ENCODE data around the gene MRPS27. TPM values are rescaled to one million over a fixed set of nuclear protein-coding genes. Genes with fewer than 3 reads are reported as not detected.
A peak's percentile ranks its signal among the peaks of the same experiment; 100 is the strongest.

The MRPS27 gene
- total and polyA plus RNA-seq, 9 donors = 33.4 to 108 (median 57.9) TPM

DNA sequence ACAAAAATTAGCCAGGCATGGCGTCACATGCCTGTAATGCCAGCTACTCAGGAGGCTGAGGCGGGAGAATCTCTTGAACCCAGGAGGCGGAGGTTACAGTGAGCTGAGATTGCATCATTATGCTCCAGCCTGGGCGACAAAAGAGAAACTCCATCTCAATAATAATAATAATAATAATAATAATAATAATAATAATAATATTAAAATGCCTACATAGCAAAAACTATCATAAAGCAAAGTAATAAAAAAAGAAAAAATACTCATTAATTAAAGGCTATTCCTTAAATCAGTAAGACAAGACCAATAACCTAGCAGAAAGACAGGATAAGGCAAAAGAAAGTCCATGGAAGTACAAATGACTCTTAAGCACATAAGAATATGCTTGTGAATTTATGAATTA lies 50.0 kb downstream of the MRPS27 start:
- TF ChIP-seq EP300 (IDR thresholded peaks at IDR 0.05) (no peak), POLR2A (IDR thresholded peaks at IDR 0.05) (no peak)
- TF ChIP-seq, protein P1, sequence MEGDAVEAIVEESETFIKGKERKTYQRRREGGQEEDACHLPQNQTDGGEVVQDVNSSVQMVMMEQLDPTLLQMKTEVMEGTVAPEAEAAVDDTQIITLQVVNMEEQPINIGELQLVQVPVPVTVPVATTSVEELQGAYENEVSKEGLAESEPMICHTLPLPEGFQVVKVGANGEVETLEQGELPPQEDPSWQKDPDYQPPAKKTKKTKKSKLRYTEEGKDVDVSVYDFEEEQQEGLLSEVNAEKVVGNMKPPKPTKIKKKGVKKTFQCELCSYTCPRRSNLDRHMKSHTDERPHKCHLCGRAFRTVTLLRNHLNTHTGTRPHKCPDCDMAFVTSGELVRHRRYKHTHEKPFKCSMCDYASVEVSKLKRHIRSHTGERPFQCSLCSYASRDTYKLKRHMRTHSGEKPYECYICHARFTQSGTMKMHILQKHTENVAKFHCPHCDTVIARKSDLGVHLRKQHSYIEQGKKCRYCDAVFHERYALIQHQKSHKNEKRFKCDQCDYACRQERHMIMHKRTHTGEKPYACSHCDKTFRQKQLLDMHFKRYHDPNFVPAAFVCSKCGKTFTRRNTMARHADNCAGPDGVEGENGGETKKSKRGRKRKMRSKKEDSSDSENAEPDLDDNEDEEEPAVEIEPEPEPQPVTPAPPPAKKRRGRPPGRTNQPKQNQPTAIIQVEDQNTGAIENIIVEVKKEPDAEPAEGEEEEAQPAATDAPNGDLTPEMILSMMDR (IDR thresholded peaks at IDR 0.05) = no peak
- WGBS, 3 donors = 97 to 99% (median 98%) methylated on average over 4 of the region's 4 CpGs

DNA sequence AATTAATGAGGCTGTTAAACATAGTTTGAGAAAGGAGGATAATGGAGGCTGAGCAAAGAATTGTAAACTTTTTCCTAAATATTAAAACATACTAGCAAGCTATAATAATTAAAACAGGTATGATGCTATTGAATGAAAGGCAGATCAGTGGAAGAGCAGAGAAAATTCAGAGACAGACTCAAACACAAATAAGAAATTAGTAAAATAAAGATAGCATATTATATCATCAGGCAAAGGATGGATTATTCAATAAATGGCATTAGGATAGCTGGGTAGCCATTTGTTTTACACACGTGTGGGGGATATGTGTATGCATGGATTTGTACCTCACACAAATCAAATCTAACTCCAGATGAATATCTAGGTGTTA lies 50.6 kb downstream of the MRPS27 start:
- Histone ChIP-seq H3K27me3 (no peaks in the 10 kb centered on the region), H3K27ac (no peak overlapping the region), H3K9me3 (no peaks in the 10 kb centered on the region), H3K36me3 (no peaks in the 10 kb centered on the region), H3K4me3 (no peak overlapping the region), H3K4me1 (ENCODE audit: insufficient read depth) (no peaks in the 10 kb centered on the region)
- DNase-seq = no peak
- TF ChIP-seq, protein P1 (IDR thresholded peaks at IDR 0.05) = no peak
- no peak for TF ChIP-seq POLR2A (IDR thresholded peaks at IDR 0.05)
- no peak for TF ChIP-seq EP300 (IDR thresholded peaks at IDR 0.05)
- intact Hi-C loops (cut with DNase I) = no loop called here
- 89 to 94% (median 94%) methylated on average over 1 of the region's 1 CpG for WGBS, 3 donors

More for the DNA sequence above, 50.0 kb downstream of the MRPS27 start:
- H3K27ac ChIP-seq = no peak overlapping the region
- no peaks in the 10 kb centered on the region for H3K4me1 ChIP-seq (ENCODE audit: insufficient read depth)
- intact Hi-C loops (cut with DNase I) = no loop called here
- no peaks in the 10 kb centered on the region for H3K36me3 ChIP-seq
- no peak for DNase-seq
- H3K9me3 ChIP-seq = no peaks in the 10 kb centered on the region
- no peaks in the 10 kb centered on the region for H3K27me3 ChIP-seq
- no peak overlapping the region for H3K4me3 ChIP-seq

DNA sequence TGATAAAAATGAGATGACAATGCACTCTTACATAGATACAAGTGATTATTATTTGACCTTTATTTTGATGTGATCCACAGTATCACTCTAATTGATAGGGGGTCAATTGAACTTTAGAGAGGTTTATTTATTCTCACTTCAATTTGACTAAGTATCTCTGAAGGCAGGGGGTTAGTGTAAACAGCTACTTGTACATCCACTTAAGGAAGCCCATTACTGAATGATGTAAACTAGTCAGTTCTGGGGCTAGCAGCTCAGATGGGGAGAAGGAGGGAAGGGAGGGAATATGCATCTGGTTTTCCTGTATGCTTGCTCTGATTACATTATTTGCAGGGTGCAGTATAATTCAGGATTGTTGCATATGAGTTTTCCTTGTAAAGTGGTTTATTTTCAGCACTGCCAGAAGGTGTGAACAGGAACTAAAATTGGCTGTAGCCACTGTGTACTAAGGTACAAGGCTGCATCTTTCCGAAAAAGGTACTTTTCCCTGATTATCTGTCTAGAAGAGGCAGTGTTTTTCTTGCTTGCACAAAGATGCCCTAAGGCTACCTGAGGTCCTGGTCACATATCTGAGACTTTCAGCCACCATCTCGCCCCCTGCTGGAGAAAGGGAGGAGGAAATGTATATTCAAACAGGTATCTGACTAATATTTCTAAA lies 51.2 kb downstream of the MRPS27 start:
- TF ChIP-seq, protein P1 (IDR thresholded peaks at IDR 0.05) = no peak
- TF ChIP-seq EP300 (IDR thresholded peaks at IDR 0.05) (no peak), POLR2A (IDR thresholded peaks at IDR 0.05) (no peak)
- peak in 1 of 5 donors; percentile 28 for DNase-seq
- H3K36me3 ChIP-seq = no peaks in the 10 kb centered on the region
- H3K27me3 ChIP-seq = no peaks in the 10 kb centered on the region
- no peak overlapping the region for H3K27ac ChIP-seq
- H3K9me3 ChIP-seq = no peaks in the 10 kb centered on the region
- WGBS, 3 donors = 70 to 77% (median 70%) methylated on average over 2 of the region's 2 CpGs
- H3K4me3 ChIP-seq = no peak overlapping the region
- no peaks in the 10 kb centered on the region for H3K4me1 ChIP-seq (ENCODE audit: insufficient read depth)
- intact Hi-C loops (cut with DNase I) = no loop called here

DNA sequence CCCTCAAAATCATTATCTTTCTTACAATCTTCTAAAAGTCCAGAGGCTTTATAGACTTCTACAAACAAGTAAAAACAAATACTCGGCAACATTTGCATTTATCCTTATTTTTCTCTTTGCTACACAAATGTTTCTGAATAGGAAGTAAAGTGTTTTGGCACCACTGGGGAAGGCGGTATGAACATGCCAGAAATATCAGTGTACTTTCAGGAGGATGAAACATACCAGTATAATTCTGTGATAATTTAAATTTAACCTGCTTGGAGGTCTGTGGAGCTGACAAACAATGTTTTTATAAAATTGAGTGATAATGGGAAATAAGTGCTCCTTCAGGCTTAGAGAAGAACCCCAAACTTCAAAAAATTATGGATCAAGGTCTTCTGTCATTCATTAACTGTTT lies 51.8 kb downstream of the MRPS27 start:
- TF ChIP-seq POLR2A (IDR thresholded peaks at IDR 0.05) (no peak), EP300 (IDR thresholded peaks at IDR 0.05) (no peak)
- TF ChIP-seq, protein P1 (IDR thresholded peaks at IDR 0.05) = no peak
- H3K27me3 ChIP-seq = no peaks in the 10 kb centered on the region
- H3K4me1 ChIP-seq (ENCODE audit: insufficient read depth) = no peaks in the 10 kb centered on the region
- no peak for DNase-seq
- H3K27ac ChIP-seq = no peak overlapping the region
- intact Hi-C loops (cut with DNase I) = no loop called here
- no peaks in the 10 kb centered on the region for H3K9me3 ChIP-seq
- no peaks in the 10 kb centered on the region for H3K36me3 ChIP-seq
- 29 to 49% (median 49%) methylated on average over 2 of the region's 2 CpGs for WGBS, 3 donors
- no peak overlapping the region for H3K4me3 ChIP-seq
